Fibroblast of the aortic adventitia (primary cell): ENCODE measurements around the gene CHAMP1. TPM values are rescaled to one million over a fixed set of nuclear protein-coding genes. Genes with fewer than 3 reads are reported as not detected.
A peak's percentile ranks its signal among the peaks of the same experiment; 100 is the strongest.

Source experiments
- DNase-seq: peaks from one replicate; pipeline ENCODE4 v3.0.0-alpha.2; 2010; ENCODE audit warnings: low read depth
- H3K4me3 ChIP-seq: 2 replicates; pipeline ENCODE4 v1.5.1; 2011; ENCODE audit warnings: low read depth, mild to moderate bottlenecking, control low read depth, low read length, moderate library complexity
- total RNA-seq: library from RNA; depleted of rRNA; stranded (reverse); fragments of >200 nt; gene quantifications from 2 replicates; pipeline ENCODE4 v1.2.3, GENCODE V29; 2012; ENCODE audit warnings: low replicate concordance
- TF ChIP-seq, protein P1 (sequence below): IDR thresholded peaks from 2 replicates; pipeline ENCODE4 v1.5.1; 2011; ENCODE audit warnings: mild to moderate bottlenecking, low read length, control low read depth, inconsistent platforms; ENCODE audit not compliant: insufficient read depth

The CHAMP1 gene
- total RNA-seq, 1 donor: 22.5 TPM

- peak; percentile 49 for DNase-seq
- H3K4me3 ChIP-seq: no peak overlapping the region
- TF ChIP-seq, protein P1, sequence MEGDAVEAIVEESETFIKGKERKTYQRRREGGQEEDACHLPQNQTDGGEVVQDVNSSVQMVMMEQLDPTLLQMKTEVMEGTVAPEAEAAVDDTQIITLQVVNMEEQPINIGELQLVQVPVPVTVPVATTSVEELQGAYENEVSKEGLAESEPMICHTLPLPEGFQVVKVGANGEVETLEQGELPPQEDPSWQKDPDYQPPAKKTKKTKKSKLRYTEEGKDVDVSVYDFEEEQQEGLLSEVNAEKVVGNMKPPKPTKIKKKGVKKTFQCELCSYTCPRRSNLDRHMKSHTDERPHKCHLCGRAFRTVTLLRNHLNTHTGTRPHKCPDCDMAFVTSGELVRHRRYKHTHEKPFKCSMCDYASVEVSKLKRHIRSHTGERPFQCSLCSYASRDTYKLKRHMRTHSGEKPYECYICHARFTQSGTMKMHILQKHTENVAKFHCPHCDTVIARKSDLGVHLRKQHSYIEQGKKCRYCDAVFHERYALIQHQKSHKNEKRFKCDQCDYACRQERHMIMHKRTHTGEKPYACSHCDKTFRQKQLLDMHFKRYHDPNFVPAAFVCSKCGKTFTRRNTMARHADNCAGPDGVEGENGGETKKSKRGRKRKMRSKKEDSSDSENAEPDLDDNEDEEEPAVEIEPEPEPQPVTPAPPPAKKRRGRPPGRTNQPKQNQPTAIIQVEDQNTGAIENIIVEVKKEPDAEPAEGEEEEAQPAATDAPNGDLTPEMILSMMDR: no peak
Measured at GRCh38 chr13:114310956-114311355, 3.3 kb upstream of the CHAMP1 start.

DNA sequence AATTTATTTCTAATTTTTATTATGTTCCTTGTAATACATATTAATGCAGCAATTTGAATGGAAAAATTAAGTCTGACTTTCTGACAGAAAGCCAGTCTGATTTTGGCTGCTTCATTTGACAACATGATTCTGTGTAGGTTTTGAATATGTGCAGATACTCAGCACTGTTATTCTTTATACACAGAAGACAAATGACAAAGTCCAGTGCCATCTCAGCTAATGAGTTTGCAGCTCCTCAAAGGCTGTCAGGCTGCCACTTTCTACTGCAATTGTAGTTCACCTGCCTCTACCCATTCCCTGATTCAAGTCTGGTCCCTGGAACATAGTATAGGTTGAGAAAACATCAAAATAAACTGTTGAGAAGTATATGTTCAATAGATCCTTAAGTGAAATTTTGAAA, 2.9 kb upstream of the CHAMP1 start:
- no peak overlapping the region for H3K4me3 ChIP-seq
- no peak for DNase-seq
- TF ChIP-seq, protein P1: no peak

DNA sequence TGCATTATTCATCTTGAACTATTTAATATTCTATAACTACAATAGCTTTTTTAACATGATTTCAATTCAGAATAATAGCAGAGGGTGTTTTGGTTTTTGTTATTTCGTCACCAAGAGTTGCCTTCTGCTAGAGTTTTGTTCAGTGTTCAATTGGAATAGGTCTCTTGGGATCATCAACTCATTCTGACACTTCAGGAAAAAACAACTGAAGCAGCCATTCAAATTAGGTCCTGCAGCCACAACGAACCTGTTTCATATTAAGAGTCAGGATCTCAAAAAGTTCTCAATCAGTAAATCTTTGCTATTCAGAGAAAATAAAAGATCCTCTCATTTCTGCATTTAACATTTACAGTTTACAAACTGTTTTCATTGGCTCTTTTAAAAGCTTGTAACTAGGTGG, 2.4 kb upstream of the CHAMP1 start:
- H3K4me3 ChIP-seq: no peak overlapping the region
- TF ChIP-seq, protein P1: no peak
- DNase-seq: peak; percentile 21

DNA sequence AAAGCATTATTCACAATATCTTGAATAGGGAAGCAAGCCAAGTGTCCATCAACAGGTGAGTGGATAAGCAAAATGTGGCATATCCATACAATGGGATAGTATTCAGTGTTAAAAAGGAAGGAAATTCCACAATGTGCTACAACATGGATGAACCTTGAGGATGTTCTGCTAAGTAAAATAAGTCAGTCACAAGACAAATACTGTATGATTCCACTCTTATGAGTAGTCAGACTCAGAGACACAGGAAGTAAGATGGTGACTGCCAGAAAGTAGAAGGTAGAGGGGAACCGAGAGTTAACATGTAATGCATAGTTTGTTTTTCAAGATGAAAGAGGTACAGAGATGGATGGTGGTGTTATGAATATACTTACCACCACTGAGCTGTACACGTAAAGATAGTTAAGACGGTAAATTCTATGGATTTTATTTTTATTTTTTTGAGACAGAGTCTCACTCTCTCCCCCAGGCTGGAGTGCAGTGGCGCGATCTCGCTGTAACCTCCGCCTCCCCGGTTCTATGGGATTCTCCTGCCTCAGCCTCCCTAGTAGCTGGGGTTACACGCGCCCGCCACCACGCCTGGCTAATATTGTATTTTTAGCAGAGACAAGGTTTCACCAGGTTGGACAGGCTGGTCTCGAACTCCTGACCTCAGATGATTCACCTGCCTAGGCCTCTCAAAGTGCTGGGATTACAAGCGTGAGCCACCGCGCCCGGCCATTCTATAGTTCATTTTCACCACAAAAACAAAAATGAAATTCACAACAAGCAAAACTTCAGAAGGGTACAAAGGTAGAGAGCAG, 1.0 kb upstream of the CHAMP1 start:
- peak overlapping the region; percentile 80 for H3K4me3 ChIP-seq
- TF ChIP-seq, protein P1: no peak
- DNase-seq: no peak

GRCh38 chr13:114315074-114315785, 927 bp downstream of the CHAMP1 start:
- H3K4me3 ChIP-seq: peak overlapping the region; percentile 80
- no peak for DNase-seq
- TF ChIP-seq, protein P1: no peak

GRCh38 chr13:114318624-114319023, 4.3 kb downstream of the CHAMP1 start:
- TF ChIP-seq, protein P1: no peak
- H3K4me3 ChIP-seq: no peak overlapping the region
- no peak for DNase-seq
